ENCODE results near the gene ALDH1A3.

DNA sequence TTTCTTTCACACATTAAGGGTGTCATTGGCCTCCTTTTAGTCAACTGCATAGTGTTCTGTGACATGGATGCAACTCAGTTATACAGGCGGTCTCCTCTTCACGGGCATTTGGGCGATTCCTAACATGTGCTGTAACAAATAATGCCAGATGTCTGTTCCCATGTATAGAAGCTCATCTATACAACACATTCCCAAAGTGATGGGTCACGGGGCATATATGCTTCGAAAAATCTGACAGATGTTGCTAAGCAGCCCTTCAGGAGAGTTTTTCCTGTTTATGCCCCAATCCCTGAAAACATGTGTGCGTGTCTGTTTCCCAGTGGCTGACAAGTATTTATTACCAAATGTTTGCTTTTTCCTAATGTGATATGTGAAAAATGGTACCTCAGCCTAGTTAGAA, 65.4 kb downstream of the ALDH1A3 start:
- TF ChIP-seq TAF1 (conservative IDR thresholded peaks at IDR 0.05) (no peak), CTCF (IDR thresholded peaks at IDR 0.05; ENCODE audit: low read depth, low read length, missing input control) (no peak)
